B cell (primary cell): ENCODE results near the gene ZSCAN30. TPM values are rescaled to one million over a fixed set of nuclear protein-coding genes. Genes with fewer than 3 reads are reported as not detected.

Experiments
- ATAC-seq: fragments of 200-7000 bp; cut with Tn5 transposase; one replicate; pipeline ENCODE4 v1.10.0; 2021; ENCODE audit warnings: low read depth, mild to moderate bottlenecking, moderate number of reproducible peaks, moderate library complexity
- CTCF ChIA-PET: fragments of 350-600 bp; sonication (Branson Sonifier 250); formaldehyde crosslinking; loops from one replicate; lab custom pipeline; 2021; ENCODE audit warnings: antibody characterized with exemption, inconsistent platforms; lab: Charles Lee
- POLR2A ChIA-PET: fragments of 350-600 bp; sonication (Branson Sonifier 250); formaldehyde crosslinking; loops from one replicate; lab custom pipeline; 2021; ENCODE audit warnings: antibody characterized with exemption; lab: Charles Lee
- DNase-seq: peaks from one replicate; pipeline ENCODE4 v3.0.0; 2013
- H2AFZ ChIP-seq: 2 replicates; pipeline ENCODE4 v1.6.1; 2012; ENCODE audit warnings: mild to moderate bottlenecking, low read depth, low read length; ENCODE audit not compliant: insufficient read depth, poor library complexity, severe bottlenecking
- H3K27ac ChIP-seq, 2 donors: 1 replicate in 1 of 2; 2 replicates in 1 of 2; pipeline ENCODE4 v1.5.1; 2012 to 2013; ENCODE audit warnings: low read length in 2 of 2, mild to moderate bottlenecking in 2 of 2, moderate library complexity in 1 of 2
- H3K27me3 ChIP-seq, 4 experiments: fragments of 200-600 bp in 1 of 4; sonication (generic) in 1 of 4; replicated peaks in 1 of 4; 1 replicate in 2 of 4; 2 replicates in 2 of 4; pipeline versions ENCODE4 v1.6.1 to v1.7.0; 2013 to 2016; ENCODE audit warnings: low read length in 3 of 4, mild to moderate bottlenecking in 2 of 4, mixed read lengths in 1 of 4, moderate library complexity in 1 of 4; ENCODE audit not compliant: insufficient read depth in 4 of 4, control insufficient read depth in 3 of 4; ENCODE audit errors: control extremely low read depth in 1 of 4
- H3K36me3 ChIP-seq, 2 experiments: replicated peaks in 1 of 2; 1 replicate in 1 of 2; 2 replicates in 1 of 2; pipeline versions ENCODE4 v1.6.1 to v1.7.1; 2013; ENCODE audit warnings: low read length in 1 of 2; ENCODE audit not compliant: insufficient read depth in 2 of 2, control insufficient read depth in 1 of 2; ENCODE audit errors: control extremely low read depth in 1 of 2, extremely low read depth in 1 of 2
- H3K4me1 ChIP-seq, 2 donors: fragments of 200-600 bp in 1 of 2; sonication (generic) in 1 of 2; 1 replicate in 1 of 2; 2 replicates in 1 of 2; pipeline versions ENCODE4 v1.5.1 to v1.6.1; 2013 to 2017; ENCODE audit warnings: low read length in 2 of 2; ENCODE audit not compliant: control insufficient read depth in 2 of 2, insufficient read depth in 2 of 2
- H3K4me2 ChIP-seq: replicated peaks from 2 replicates; pipeline ENCODE3; 2012; ENCODE audit warnings: mild to moderate bottlenecking, low read depth, low read length; ENCODE audit not compliant: poor library complexity, severe bottlenecking
- H3K4me3 ChIP-seq, 5 experiments: fragments of 200-600 bp in 1 of 5; sonication (generic) in 1 of 5; 1 replicate in 3 of 5; 2 replicates in 2 of 5; pipeline versions ENCODE4 v1.5.1 to v1.7.0; 2011 to 2016; ENCODE audit warnings: low read length in 4 of 5, mild to moderate bottlenecking in 4 of 5, low read depth in 2 of 5, control low read depth in 1 of 5, moderate library complexity in 1 of 5; ENCODE audit not compliant: insufficient read depth in 1 of 5; ENCODE audit errors: control extremely low read depth in 1 of 5, extremely low read depth in 1 of 5
- H3K79me2 ChIP-seq: fragments of 200-600 bp; sonication (generic); one replicate; pipeline ENCODE4 v1.6.0; 2016; ENCODE audit warnings: low read length; ENCODE audit not compliant: control insufficient read depth, insufficient read depth
- H3K9ac ChIP-seq: fragments of 200-600 bp; sonication (generic); 2 replicates; pipeline ENCODE4 v1.6.1; 2017; ENCODE audit warnings: mild to moderate bottlenecking, low read length, moderate library complexity
- H3K9me3 ChIP-seq, 3 donors: one replicate each; pipeline versions ENCODE4 v1.6.1 to v1.7.1; 2013; ENCODE audit warnings: low read length in 2 of 3; ENCODE audit not compliant: control insufficient read depth in 2 of 3, insufficient read depth in 1 of 3; ENCODE audit errors: control extremely low read depth in 1 of 3
- H4K20me1 ChIP-seq: 2 replicates; pipeline ENCODE4 v1.6.0; 2012; ENCODE audit warnings: mild to moderate bottlenecking, low read length; ENCODE audit not compliant: insufficient read depth, control insufficient read depth, poor library complexity, severe bottlenecking
- H3K27ac Mint-ChIP-seq: one replicate; pipeline ENCODE4 v1.8.0; 2021; ENCODE audit warnings: mixed read lengths
- H3K27me3 Mint-ChIP-seq: one replicate; pipeline ENCODE4 v1.8.0; 2021; ENCODE audit warnings: mixed read lengths
- H3K4me1 Mint-ChIP-seq: one replicate; pipeline ENCODE4 v1.8.0; 2021; ENCODE audit warnings: mixed read lengths
- H3K4me3 Mint-ChIP-seq: one replicate; pipeline ENCODE4 v1.8.0; 2021; ENCODE audit warnings: mixed read lengths
- H3K9me3 Mint-ChIP-seq: one replicate; pipeline ENCODE4 v1.8.0; 2022; ENCODE audit warnings: mixed read lengths; ENCODE audit not compliant: insufficient read depth
- EZH2 ChIP-seq: IDR thresholded peaks from 2 replicates; pipeline ENCODE4 v1.6.1; 2012; ENCODE audit warnings: borderline replicate concordance, low read depth, mild to moderate bottlenecking, moderate library complexity, low read length; ENCODE audit not compliant: insufficient read depth, poor library complexity, severe bottlenecking
- WGBS: methylation state at CpG from one replicate; pipeline ENCODE4 v1.1.5; 2013; ENCODE audit warnings: missing lambda C conversion rate; ENCODE audit not compliant: insufficient coverage; 5-methylcytosine and 5-hydroxymethylcytosine counted together
- intact Hi-C: fragments of 100-400 bp; cut with micrococcal nuclease; formaldehyde crosslinking; loops from one replicate; pipeline ENCODE4 v1.10.0; 2022
- polyA plus RNA-seq: library from polyadenylated mRNA; depleted of rRNA; stranded (reverse); fragments of >200 nt; gene quantifications from 2 replicates; pipeline ENCODE4 v1.2.3, GENCODE V29; 2012
- total RNA-seq, 2 donors: library from RNA; stranded (reverse); fragments of 120-200 nt in 1 of 2; gene quantifications; 1 replicate in 1 of 2; 2 replicates in 1 of 2; pipeline versions ENCODE4 v1.2.3 to v1.2.4, GENCODE V29; 2013 to 2022
- TF ChIP-seq, protein P1 (sequence below): fragments of 200-600 bp; IDR thresholded peaks from one replicate; pipeline ENCODE4 v1.8.0; 2022; ENCODE audit warnings: antibody characterized with exemption, mild to moderate bottlenecking

Gene ZSCAN30
- total and polyA plus RNA-seq, 2 donors (not counting 1 experiment from before 2014, with no cell fraction given), result 11.0 to 37.3 TPM

DNA sequence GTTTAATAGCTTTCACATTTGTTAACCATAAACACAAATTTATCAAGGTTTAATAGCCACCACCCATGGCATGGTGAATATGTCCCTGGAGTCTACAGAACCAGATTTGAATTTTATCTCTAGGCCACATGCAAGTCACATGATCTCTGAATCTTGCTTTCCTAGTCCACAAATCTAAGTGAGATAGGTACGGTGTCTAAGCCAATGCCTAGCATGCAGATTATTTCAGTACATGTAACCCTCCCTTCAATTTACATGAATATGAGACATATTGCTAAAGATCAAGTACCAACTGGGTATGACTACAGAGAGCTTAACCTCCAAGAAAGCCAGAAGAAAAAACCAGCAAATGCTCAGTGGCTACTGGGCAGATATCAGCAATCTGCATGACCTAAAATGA, 44.2 kb upstream of the ZSCAN30 start:
- no peaks in the 10 kb centered on the region for H3K27me3 ChIP-seq
- Mint-ChIP-seq H3K4me1 (peaks cover 14% of the 10 kb centered on the region), H3K4me3 (no peak overlapping the region), H3K27ac (no peak overlapping the region), H3K27me3 (no peaks in the 10 kb centered on the region), H3K9me3 (no peaks in the 10 kb centered on the region)
- H3K36me3 ChIP-seq, result peaks cover 28 to 72% of the 10 kb centered on the region in 2 experiments
- intact Hi-C loops, result no loop called here
- no peak for TF ChIP-seq EZH2
- TF ChIP-seq, protein P1, sequence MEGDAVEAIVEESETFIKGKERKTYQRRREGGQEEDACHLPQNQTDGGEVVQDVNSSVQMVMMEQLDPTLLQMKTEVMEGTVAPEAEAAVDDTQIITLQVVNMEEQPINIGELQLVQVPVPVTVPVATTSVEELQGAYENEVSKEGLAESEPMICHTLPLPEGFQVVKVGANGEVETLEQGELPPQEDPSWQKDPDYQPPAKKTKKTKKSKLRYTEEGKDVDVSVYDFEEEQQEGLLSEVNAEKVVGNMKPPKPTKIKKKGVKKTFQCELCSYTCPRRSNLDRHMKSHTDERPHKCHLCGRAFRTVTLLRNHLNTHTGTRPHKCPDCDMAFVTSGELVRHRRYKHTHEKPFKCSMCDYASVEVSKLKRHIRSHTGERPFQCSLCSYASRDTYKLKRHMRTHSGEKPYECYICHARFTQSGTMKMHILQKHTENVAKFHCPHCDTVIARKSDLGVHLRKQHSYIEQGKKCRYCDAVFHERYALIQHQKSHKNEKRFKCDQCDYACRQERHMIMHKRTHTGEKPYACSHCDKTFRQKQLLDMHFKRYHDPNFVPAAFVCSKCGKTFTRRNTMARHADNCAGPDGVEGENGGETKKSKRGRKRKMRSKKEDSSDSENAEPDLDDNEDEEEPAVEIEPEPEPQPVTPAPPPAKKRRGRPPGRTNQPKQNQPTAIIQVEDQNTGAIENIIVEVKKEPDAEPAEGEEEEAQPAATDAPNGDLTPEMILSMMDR, result no peak
- no peak overlapping the region for H2AFZ ChIP-seq
- no peak overlapping the region for H3K4me3 ChIP-seq
- no peak for DNase-seq
- ATAC-seq, result no peak
- peaks cover 20% of the 10 kb centered on the region for H3K79me2 ChIP-seq
- H3K9ac ChIP-seq, result no peak overlapping the region
- peaks cover 0 to 1% (median 0%) of the 10 kb centered on the region in 3 donors for H3K9me3 ChIP-seq
- no peak overlapping the region for H3K4me2 ChIP-seq
- ChIA-PET POLR2A (no interaction called here), CTCF (interaction anchor here (0.9 to 1.6 kb wide), 5 partner anchors 11 to 103 kb away, joined by 3 to 5 read pairs (median 3); no protein-coding TSS in a partner anchor)
- no peaks in the 10 kb centered on the region for H3K4me1 ChIP-seq
- peaks cover 46% of the 10 kb centered on the region for H4K20me1 ChIP-seq
- no peak overlapping the region for H3K27ac ChIP-seq
- 100% methylated on average over 1 of the region's 1 CpG for WGBS

DNA sequence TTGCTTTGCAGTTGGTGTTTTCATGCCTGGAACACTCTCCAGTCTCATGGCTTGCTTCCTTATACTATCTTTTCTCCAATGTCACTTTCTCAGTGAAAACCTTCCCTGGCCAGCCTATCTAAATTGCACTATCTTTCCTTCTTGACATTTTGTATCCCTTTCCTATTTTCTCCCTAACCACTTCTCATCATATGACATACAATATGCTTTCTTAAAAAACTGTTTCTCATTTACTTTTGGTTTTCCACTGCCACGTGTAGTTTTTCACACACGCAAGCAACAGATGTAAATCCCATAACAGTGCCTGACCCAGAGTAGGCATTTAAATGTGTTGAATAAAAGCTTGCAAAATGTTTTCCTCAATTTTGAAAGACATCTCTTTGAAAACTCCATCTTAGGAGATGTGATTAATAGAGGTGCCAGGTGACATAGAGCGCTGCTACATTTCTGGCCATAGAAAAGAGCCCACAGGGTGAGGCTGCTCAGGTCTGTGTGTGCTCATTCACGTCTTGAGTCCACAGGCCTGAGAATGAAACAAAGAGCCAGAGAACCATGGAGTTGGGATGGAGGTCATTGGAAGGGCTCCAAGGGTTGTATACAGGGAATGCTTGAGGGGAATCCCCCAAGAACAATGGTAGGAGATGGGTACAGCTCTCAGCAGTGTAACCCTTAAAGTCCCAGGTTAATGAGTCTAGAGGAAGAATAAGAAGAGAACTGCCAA, 41.5 kb upstream of the ZSCAN30 start:
- intact Hi-C loops, result no loop called here
- Histone ChIP-seq H3K4me2 (no peak overlapping the region), H3K36me3 (peaks cover 23 to 45% of the 10 kb centered on the region in 2 experiments), H3K79me2 (peaks cover 9% of the 10 kb centered on the region), H3K4me1 (no peaks in the 10 kb centered on the region), H3K9ac (no peak overlapping the region), H3K27ac (no peak overlapping the region), H3K9me3 (peaks cover 0 to 1% (median 0%) of the 10 kb centered on the region in 3 donors), H2AFZ (no peak overlapping the region), H3K4me3 (no peak overlapping the region), H4K20me1 (peaks cover 30% of the 10 kb centered on the region), H3K27me3 (no peaks in the 10 kb centered on the region)
- WGBS, result 87% methylated on average over 2 of the region's 4 CpGs
- DNase-seq (no peak), ATAC-seq (no peak)
- Mint-ChIP-seq H3K4me3 (no peak overlapping the region), H3K27ac (no peak overlapping the region), H3K9me3 (peaks cover 5% of the 10 kb centered on the region), H3K4me1 (peaks cover 7% of the 10 kb centered on the region), H3K27me3 (no peaks in the 10 kb centered on the region)
- TF ChIP-seq, protein P1, result no peak
- no peak for TF ChIP-seq EZH2
- ChIA-PET CTCF (interaction anchor here (0.9 to 1.4 kb wide), 2 partner anchors 10 to 14 kb away, joined by 3 read pairs; no protein-coding TSS in a partner anchor), POLR2A (no interaction called here)
